Right lung (tissue), 5 donors: ENCODE measurements around the gene FMOD. TPM values are rescaled to one million over a fixed set of nuclear protein-coding genes. Genes with fewer than 3 reads are reported as not detected.
"Not testable (repeated sequence)": the region's sequence is repeated elsewhere in the genome, so short reads cannot be mapped to it uniquely, and the experiment has no call there.

Experiments used
- DNase-seq, 2 donors: peaks; one replicate each; pipeline ENCODE4 v3.0.0-alpha.2; 2013
- polyA plus RNA-seq, 5 donors: library from polyadenylated mRNA; unstranded; fragments of 120-200 nt; gene quantifications; one replicate each; pipeline versions ENCODE4 v1.2.1 to v1.2.3, GENCODE V29; 2013; ENCODE audit warnings: inconsistent platforms in 1 of 5, low replicate concordance in 1 of 5; ENCODE audit not compliant: insufficient read length in 5 of 5, insufficient read depth in 1 of 5

The FMOD gene
- polyA plus RNA-seq, 5 donors, result 72.7 to 101 (median 81.1) TPM

DNA sequence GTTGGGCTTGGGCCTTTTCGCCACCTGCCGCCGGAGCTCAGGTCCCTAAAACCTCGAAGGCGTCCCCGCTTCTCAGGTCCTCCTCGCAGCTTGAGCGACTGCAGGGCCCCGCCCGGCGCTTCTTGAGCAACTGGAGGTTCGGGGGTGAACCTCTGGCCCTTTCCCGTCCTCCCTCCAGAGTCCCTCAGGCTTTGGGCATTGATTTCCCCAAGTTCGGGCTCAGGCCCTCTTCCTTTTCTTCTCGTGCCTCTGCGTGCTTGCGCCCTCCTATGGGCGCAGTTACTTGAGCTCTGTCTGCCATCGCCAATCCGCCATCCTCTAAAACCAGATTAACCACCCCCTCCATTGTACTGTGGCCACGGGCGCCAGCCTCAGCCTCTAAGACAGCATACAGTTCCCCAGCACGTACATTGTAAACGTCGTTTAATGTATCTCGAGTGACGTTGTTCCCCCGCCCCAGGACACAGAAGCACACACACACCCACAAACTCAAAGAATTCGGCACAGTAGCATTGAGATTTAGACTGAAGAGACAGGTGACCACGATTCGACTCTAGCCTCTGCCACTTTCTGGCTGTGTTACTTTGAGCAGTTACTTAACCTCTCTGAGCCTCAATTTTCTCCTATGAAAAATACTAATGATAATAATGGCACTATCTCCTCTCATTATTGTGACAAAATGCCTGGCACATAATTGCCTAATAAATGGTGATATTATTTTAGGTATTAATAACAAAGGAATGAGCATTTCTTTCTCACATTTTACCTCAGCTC, 23.1 kb downstream of the FMOD start:
- DNase-seq, result peak in 1 of 2 donors; percentile 74

DNA sequence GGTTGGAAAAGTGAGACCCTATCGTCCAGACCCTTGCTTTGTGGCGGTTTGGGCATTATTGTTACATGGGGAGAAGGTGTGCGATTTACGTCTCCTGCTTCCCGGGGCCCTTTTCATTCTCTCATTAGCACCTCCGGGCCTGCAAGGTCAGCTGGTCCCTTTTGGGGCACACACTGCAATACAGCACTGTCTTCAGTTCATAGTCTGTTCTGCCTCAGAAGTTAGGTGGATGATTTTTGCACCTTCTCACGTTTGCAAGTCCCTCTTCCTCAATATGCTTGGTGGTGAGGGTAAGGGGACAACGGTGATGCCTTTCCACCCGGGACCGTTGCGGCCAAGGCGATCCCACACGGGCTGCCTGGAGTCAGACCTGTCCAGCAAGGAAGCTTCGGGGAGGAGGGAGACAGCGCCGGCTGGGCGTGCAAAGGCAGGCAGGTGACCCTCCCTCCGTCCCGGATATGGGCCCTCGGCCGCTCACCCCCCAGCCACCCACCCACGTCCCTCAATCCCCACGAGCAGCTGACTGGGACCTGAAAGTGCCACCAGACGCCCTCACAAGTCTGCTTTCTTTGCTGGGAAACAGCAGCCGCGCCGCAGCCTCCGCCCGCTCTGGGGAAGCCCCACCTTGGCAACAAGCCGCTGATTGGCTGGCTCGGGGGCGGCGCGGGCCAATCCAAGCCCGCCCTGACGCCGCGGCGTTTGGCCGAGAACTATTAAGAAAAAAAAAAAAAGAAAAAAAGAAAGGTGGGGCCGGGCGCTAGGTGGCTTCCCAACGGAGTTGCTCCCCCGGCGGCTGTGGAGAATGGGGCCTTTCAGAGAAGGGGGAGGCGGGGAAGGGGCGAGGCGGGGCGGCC, 23.9 kb downstream of the FMOD start:
- DNase-seq, result peak; percentile 91 to 92

DNA sequence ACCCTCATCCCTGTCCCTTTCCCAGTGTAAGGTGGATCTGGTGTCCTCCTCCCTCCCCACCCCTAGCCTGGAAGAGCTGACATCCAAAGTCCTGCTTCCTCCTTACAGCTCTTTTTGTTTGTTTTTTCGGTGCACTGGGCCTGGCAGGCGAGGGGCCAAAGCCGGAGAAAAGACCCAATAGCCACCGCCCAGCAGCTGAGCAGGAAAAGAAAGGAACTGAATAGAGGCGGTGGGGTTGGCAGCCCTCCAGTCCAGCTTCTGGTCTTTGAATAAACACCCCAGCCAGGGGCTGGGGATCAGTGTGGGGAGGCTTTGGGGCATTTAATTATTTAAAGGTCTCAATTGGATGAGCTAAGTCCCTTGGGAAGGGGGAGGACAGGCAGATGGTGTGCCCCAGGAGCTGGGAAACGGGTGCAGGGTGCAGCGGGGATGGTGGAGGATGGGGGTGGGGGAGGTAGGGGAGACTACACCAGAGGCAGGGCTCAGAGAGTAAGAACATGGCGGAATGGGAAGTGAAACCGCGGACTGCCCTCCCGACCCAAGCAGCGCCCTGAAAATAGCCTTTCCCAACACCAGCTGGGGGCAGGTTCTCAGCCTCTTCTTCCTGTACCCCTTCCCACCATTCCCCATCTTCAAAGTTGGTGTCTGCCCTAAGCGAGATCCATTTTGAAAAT, 25.4 kb downstream of the FMOD start:
- no peak for DNase-seq

DNA sequence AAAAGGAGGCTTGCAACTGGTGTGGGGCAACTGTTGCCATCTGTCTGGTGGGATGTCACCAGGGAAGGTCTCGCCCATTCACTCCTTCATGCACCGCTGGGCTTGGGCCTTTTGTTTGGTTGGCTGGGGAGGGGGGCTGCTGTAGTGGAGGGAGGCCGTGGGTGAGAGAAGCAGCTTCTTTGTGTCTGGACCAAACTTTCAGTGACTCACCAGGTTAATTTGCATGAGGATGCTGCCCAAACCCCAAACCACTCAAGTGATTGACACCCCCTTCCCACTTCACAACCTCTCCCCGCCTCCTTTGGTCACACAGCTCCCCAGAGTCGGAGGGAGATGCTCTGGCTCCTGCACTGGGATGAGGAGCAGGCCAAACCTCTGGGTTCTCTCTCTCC, 25.9 kb downstream of the FMOD start:
- no peak for DNase-seq

DNA sequence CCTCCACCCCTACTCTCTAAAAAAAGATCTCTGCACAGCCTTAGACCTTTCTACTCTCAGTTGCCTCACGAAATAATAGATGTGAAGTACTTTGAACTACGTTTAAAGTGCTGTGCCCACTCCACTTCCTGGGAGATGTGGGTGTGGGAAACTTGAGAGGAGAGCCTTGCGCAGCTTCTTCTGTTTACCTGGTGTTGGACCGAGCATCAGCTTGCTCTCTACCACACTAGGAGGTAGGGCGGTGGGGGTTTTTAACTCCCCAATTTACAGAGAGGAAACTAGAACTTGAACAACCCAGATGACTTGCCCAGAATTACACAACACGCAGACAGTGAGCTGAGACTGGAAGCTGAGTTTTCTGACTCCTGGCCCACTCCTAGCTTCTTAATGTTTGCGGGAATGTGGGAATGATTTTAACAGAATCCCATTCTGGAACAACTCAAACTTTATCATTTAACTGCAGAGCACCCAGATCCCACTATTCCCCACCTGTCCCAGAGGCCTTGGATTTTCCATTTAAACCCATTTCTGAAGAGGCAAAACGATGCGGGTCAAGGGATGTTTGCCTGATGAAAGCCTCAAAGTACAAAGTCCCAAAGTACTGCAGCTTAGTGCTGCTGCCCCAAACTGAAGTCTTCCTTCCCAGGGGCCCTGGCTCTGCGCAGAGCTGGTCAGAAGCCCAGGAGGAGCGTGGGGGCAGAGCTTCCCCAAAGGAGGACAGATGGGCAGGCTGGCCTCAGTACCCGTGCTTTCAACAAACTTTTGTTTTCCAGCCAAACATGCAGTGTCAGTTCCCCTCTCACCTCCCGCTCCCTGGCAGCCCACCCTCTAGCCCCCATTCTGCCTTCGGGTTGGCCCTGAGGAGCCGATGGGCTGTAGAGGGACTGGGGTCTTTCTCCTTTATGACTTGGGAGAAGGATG, 26.6 kb downstream of the FMOD start:
- no peak for DNase-seq

DNA sequence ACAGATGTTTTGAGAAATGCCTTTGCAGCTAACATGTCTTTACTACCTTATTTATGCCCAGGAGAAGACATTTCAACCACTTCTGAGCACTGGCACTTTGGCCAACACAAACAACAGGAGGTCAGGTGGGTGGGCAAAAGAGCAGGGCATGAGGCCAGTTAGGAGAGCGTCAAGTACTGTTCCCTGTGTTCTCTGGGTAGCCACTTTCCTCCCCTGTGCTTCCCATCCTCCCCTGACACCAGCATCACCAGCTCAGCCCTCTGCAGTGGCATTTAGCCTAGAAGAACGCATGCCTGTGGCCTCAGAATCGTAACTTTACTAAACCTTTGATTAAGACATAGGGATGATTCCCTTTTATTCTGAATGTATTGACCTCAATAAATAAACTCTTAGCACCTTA, 27.3 kb downstream of the FMOD start:
- DNase-seq, result no peak

DNA sequence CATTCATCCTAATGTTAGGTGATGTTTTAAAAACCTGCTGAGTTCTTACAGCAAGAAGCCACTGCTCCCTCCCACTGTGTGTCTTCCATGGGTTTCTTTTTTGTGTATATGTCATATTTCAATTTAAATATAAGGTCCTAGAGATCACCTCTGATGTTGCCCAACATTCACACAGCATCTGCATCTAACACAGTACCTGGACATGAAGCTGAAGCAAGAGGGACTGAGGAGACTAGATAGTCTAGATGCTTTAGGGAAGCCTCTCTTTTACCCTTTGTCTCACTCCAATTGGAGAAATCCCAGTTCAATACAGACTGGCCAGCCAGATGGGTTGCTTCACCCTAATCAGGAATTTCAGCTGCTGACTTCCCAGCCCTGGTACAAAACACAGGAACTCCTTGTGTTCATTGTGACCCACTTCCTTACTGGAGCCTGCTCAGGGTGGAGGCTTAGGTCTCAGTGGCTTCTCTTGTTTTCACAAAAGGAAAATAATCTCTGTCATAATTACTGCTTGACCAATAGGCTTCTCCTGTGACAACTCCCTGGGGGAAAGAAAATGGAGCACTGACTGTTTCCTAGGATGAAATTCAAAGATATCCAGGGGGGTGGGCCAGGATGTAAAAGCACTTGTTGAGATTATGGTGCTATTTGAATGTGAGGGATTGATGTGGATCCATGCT, 28.3 kb downstream of the FMOD start:
- no peak for DNase-seq

DNA sequence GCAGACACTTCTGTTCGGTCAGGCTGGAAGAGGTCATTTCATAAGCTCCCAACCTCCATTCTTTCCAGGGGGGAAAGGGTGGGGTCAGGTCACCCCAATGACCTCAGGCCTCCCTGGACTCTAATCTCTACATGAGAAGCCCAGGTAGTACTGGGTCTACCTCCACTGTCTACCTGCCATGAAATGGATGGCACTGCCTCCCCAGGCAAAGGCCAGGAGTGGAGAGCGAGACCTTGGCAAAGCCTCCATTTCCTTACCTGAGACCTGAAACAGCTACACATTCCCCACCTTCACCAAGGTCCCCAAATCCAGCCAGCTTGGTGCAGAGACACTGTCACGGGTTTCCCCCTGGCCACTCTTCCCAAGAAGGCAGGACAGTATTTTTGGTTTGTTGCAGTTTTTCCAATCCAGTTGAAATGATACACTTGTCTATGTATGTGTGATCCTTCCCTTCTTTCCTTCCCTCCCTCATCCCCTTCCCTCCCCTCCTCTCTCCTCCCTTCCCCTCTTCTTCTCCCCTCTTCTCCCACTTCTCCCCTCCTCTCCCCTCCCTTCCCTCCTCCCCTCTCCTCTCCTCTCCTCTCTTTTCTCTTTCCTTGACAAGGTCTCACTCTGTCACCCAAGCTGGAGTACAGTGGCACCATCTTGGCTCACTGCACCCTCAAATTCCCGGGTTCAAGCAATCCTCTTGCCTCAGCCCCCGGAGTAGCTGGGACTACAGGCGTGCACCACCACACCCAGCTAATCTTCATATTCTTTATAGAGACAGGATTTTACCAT, 29.5 kb downstream of the FMOD start:
- no peak for DNase-seq

DNA sequence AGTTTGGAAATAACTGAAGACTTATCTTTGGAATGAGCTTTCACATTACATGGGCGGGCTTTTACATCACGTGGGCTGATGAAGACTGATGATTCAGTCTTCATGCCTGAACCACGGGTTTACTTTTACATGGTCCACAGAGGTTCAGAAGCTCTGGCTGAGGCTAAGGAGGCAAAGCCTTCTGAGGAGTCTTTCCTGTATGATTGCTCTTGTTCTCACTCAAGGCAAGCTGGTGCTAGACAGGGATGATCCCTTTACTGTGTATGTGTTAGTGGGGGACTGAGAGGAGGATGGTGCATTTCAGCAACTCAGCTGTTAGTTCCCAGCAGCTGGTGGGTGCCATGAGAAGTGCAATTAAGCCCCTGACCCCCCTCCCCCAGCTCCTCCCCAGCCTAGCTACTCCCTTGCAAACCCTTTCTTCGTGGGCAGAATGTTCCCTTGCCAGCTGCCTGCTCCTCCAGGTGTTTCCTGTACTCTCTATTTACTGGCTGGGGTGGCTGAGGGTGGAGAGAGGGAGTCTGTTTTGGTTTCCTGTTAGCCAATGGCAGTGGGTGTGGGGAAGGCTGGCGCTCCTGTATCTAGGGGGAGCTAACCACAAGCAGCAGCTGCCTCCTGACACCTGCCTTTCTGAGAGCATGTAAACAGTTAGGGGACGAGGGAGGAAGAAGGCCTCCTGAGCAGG, 30.2 kb downstream of the FMOD start:
- no peak for DNase-seq

DNA sequence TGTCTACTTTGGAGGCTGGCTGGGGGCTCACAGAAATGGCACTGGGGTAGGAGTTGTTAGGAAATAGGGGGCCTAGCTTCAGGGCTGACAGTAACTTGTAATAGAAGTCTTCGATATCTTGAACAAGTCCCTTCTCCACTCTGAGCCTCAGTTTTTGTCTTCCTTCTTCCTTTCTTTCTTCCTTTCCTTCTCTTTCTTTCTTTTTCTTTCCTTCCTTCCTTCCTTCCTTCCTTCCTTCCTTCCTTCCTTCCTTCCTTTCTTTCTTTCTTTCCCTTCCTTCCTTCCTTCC, 32.7 kb downstream of the FMOD start:
- no peak for DNase-seq

DNA sequence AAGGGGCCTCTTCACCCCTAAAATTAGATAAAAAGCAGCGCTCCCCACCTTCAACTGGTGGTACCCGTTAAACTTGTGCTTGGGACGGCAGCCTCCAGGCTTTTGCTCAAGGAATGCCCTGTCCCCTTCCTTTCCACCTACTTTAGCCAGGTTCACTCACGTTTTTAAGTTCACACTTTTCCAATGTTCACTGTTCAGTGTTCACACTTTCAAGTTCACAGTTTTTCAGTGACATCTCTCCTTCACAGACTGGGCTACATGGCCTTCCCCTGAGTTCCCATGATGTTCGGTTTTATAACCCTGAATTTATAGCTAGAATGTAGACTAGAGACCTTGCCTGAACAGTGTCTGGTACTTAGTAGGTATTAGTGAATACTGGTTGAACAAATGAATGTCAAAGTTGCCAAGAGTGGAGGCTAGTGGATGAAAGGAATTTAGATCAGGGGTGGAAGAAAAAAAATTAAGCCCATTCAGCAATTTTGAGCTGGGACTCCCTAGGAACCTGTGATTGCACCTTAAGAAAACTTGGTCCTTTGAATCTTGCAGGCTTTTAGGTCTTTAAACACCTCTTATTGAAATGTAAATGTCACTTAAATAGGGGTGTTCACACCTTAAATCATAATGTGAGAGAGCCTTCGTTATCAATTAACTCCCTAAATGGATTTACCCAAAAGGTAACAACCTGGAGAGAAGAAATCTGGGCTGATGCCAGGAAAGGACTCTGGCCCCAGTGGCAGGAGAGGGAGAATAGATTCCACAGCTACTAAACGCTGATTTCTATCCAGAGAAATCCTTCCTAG, 33.3 kb downstream of the FMOD start:
- no peak for DNase-seq

DNA sequence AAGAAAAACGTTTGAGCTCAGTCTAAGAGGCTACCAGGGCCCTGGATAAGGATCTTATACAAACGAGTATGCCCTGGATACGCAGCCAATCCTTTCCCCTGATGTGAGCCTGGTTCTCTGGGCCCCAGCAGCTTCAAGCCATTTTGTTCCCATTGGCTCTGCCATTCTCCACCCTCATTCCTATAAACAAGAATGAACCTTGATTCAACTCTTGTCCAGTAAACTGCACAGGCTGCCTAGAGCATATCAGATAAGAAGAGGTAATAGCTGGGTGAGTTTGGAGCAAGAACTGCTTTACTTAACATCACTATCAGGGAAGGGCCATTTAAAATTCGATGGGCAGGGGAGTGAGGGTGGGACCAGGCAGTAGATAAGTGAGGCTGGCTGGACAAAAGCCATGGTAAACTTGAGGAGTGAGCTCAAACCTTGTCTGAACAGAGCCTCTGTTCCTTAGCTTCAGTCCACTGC, 34.3 kb downstream of the FMOD start:
- no peak for DNase-seq

DNA sequence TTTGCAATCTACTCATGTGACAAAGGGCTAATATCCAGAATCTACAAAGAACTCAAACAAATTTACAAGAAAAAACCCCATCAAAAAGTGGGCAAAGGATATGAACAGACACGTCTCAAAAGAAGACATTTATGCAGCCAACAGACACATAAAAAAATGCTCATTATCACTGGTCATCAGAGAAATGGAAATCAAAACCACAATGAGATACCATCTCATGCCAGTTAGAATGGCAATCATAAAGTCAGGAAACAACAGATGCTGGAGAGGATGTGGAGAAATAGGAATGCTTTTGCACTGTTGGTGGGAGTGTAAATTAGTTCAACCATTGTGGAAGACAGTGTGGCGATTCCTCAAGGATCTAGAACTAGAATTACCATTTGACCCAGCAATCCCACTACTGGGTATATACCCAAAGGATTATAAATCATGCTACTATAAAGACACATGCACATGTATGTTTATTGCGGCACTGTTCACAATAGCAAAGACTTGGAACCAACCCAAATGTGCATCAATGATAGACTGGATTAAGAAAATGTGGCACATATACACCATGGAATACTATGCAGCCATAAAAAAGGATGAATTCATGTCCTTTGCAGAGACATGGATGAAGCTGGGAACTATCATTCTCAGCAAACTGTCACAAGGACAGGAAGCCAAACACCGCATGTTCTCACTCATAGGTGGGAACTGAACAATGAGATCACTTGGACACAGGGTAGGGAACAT, 36.7 kb downstream of the FMOD start:
- DNase-seq, result not testable (repeated sequence)

DNA sequence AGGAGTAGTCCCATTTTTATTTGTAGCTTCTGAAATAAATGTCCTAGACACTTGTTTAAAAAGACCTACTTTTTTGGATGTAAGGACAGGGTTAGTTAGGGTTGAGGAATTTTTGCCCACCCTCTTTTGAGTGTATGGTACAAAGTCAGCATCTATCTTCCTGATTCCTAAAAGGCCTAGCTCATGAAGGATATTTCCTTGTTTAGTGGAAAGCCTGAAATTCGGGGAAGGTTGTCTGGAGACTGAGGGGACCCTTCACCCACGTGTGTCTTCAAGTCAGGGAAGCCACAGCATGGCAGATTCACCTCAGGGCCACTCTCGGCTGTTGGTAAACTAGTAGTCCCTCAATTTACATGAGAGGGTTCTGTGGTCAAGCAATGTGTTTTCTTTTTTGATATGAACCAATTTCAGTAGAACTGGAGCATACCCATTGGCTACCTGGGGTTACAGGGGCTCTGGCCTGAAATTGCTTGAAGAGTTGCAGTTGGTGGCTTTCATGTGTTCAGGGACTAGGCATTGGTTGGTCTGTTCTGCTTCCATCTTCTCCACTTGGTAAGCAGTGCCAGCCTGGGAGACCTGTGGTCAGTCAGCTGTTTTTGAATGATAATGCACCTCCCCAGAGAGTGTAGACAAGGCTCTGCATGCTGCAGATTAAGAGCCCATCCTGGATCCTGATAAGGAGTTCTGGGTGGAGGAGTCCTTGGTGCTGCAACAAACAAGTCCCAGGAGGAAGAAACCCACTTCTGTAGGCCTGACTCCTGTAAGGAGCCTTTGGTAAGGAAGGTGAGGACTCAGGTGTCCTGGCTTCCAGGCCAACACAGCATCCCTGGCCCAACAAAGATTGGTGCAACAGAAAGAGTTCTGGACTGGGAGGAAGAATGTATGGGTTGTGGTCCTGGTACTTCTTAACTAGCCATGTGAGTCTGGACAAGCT, 39.3 kb downstream of the FMOD start:
- no peak for DNase-seq

DNA sequence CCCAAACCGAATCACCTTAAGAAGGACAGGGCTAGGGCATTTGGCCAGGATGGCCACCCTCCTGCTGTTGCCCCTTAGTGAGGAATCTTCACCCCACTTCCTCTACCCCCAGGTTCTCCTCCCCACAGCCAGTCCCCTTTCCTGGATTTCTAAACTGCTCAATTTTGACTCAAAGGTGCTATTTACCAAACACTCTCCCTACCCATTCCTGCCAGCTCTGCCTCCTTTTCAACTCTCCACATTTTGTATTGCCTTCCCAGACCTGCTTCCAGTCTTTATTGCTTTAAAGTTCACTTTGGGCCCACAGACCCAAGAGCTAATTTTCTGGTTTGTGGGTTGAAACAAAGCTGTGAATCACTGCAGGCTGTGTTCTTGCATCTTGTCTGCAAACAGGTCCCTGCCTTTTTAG, 42.0 kb downstream of the FMOD start:
- no peak for DNase-seq

DNA sequence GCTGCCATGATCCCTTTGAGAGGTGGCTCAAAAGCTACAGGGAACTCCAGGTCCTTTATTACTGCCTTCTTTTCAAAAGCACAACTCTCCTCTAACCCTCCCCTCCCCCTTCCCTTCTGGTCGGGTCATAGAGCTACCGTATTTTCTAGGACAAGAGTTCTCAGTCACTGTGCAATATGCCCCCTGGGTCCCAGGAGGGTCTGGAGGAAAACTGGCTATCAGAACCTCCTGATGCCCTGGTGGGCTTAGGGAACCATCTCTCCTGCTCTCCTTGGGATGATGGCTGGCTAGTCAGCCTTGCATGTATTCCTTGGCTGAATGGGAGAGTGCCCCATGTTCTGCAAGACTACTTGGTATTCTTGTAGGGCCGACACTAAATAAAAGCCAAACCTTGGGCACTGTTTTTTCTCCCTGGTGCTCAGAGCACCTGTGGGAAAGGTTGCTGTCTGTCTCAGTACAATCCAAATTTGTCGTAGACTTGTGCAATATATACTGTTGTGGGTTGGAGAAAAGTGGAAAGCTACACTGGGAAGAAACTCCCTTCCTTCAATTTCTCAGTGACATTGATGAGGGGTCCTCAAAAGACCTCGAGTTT, 42.5 kb downstream of the FMOD start:
- DNase-seq, result no peak
